CD4-positive, alpha-beta T cell treated with Interleukin-15 for 1 hour (primary cell): Measurements from ENCODE around the gene SIGLEC9.

Experiments
- DNase-seq: peaks from one replicate; pipeline ENCODE4 v3.0.0-alpha.2; 2020

The SIGLEC9 gene

DNA sequence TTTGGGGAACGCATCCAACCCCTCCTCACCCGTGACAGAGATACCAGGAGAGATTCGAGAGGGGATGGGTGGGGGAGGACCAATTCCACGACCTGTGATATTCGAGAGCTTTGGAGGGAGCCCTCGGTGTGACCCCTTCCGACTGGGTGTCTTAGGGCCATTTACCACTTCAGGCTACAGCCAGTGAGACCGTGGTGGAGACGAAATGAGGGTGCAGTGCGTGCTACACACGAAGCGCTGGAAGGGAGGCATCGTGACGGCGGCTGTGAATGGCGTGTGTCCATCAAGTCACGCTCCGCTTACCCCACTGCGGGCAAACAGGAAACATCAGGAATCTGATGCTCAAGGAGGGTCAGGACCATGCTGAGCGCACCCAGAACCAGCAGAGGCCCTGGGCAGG, 26.9 kb upstream of the SIGLEC9 start:
- no peak for DNase-seq

DNA sequence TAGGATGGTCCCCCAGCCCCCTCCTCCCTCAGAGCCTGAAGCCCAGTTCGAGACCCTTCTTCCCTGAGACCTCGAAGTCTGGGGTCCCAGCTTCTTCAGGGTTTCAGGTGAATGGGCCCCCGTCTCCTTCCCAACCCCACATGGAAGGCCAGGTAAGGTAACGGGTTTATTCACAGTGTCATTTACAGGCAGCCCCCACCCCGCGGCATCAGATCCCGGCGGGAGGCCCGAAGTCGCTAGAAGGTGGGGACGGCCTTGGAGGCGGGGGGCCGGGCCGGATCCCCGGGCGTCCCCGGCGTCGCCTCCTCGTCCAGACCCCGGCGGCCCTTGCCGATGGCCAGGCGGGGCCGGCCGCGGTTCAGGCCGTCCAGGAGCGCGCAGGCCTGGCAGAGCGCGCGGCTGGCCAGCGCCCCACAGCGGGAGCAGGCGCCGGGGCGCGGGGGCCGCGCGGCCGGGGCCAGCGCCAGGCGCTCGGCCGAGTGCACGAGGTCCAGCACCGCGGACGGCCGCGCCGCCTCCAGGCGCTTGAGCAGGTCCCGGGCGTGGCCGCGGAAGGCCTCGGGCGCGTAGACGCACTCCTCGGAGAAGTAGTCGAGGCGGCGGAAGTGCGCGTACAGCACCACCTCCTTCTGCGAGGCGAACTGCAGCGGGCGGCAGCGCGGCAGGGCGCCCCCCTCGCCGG, 26.2 kb upstream of the SIGLEC9 start:
- DNase-seq: peak; percentile 69

DNA sequence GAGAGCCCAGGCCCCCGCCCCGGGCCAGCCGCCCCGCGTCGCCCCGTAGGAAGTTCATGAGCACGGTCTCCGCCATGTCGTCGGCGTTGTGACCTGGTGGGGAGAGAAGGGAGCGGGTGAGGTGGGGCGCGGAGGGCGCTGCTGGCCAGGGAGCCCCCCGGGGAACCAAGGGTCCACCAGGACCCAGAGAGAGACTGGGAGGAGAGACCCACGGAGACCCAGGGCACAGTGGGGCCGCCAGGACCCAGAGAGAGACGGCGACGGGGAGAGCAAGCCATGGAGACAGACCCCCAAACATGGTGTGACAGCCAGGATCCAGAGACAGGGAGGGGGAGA, 25.7 kb upstream of the SIGLEC9 start:
- no peak for DNase-seq

DNA sequence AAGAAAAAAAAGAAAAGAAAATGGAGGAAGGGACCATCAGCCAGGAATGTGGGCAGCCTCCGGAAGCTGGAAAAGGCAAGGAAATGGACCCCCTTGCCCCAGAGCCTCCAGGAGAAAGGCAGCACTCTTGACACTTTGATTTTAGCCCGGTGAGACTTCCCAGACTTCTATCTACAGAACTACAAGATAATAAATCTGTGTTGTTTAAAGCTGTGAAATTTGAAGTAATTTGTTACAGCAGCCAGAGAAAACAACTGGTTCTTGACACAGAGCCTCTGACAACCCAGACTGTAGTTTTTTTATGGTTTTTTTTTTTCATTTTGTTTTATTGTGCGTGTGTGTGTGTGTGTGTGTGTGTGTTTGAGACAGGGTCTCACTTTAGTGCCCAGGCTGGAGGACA, 24.1 kb upstream of the SIGLEC9 start:
- no peak for DNase-seq

DNA sequence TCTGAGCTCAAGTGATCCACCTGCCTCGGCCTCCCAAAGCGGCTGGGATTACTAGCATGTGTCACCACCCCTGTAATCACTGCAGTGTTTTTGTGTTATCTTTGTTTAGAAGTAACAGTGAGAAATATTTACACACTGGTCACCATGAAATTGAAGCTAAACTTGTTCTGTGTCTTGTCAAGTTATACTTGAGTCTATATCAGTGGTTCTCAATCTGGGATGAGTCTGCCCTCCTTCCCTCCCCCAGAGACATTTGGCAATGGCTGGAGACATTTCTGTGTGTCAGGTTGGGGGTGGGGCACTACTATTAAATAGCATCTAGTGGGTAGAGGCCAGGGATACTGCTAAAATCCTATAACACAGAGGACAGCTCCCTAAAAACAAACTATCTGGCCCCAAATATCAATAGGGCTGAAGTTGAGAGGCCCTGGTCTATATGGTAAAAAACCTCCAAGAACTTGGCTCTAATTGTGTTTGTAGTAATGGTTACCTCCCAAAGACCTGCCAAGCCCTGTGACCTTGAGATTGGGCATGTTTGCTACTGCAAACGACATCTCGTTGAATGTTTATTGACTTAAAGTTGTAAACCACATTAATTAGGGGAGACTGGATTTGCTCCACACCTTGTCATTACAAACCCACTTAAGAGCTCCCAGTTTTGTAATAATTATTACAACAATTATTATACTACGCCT, 23.4 kb upstream of the SIGLEC9 start:
- no peak for DNase-seq

DNA sequence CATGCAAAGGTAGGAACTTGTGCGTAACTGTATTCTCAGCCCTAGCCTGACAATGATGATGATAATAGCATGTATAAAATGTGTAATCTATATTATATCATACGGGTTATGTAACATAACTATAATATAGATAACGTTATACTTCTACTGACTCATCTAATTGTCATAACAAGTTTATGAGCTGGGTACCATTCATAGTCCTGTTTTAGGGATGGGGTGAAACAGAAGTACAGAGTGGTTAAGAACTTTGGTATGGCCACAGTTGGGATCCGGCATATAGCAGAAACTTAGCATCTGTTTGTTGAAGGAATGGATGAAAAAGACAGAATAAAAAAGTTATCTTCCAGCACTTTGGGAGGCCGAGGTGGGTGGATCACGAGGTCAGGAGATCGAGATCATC, 21.7 kb upstream of the SIGLEC9 start:
- no peak for DNase-seq

DNA sequence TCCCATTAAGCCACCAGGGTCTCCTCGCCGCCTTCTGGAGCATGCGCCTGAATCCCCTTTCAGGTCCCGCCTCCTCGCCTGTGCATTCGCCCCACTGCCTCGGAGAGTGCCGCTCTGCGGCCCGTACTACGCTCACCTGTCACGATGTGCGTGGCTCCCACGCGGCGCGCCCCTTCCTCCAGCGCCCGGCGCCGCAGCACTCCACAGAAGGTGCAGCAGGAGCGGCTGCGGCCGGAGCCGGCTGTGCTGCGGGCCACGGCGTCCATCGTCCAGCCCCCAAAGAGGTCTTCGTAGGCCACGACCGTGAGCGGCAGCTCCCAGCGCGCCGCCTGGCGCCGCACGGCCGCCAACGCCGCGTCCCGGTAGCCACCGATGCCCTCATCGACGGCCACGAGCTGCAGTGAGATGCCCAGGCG, 20.8 kb upstream of the SIGLEC9 start:
- no peak for DNase-seq

DNA sequence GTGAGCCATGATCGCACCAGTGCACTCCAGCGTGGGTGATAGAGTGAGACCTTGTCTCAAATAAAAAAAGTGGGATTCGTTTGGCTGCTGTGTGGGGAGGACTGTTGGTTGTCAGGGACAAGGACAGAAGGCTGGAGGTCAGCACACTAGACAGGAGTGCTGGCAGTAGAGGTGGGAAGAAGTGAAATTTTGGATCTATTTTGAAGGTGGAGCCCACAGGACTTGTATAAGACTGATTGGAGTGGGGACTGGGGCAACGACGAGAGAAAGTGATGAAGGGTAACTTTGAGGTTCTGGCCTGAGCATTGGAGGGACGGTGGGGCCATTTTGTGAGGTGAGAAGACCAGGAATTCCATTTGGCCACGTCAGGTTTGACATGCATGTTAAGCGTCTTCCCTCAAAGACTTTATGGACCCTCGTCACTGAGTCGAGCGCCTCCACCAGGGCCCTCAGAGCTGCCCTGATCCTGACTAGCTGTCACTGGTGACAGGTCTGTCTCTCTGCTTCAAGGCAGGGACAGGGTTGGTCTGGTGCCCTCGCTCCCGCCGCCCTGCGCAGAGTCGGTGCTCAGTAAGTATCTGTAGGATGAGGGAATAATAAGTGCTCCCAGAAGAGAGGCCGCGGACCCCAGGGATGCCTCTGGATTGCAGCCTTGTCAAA, 17.2 kb upstream of the SIGLEC9 start:
- DNase-seq: no peak

DNA sequence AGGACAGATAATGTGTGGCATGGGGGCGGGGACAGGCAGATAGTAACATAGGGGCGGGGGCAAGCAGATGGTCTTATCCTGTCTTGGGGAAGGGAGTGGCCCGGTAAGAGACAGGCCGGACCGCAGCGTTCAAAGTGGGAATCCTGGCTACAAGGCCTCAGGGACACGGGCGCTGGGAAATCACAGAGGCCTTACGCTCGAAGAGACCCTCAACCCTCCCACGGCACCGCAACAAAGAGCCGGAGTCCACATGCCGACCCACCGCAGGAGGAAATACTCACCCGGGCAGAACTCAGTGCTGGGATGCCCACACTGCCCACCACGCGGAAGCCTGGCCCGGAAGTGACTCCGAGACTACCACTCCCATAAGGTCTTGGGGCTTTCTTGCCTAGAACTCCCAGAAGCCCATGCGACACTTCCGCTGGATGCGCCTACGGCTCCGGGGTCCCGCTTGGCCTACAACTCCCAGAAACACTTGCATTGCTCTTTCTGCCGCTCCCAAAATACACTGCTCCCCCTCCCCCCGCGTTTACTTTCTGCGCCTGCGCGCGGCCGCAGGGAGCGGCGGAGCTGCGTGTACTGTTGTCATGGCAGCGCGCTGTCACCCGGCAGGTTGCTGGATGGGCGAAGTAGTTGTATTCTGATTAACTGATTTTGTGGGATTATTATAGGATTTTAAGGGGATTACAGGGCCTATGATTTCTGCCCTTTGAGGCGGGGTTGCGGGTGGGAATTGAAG, 16.5 kb upstream of the SIGLEC9 start, which contains the start of gene CTU1:
CTU1 (minus strand) TSS at position 344 of the 739 bp plus-strand sequence. CDS start 3,840 bp downstream, outside the sequence.
- peak; percentile 99 for DNase-seq

DNA sequence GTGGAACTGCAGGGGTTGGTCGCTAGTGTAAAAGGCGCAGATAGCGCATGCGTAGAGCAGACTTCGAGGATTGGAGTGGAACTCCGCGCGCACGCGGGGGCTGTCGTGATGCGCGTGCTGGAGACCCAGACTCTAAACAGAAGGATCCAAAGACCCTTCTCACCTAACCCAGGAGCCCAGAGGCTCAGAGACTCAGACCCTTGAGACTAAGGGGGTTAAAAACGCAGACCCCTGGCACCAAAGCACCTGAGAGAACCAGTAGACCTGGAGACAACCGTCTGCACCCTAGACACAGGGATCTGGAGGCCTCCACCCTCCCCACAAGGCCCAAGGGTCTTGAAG, 15.9 kb upstream of the SIGLEC9 start:
- DNase-seq: no peak

DNA sequence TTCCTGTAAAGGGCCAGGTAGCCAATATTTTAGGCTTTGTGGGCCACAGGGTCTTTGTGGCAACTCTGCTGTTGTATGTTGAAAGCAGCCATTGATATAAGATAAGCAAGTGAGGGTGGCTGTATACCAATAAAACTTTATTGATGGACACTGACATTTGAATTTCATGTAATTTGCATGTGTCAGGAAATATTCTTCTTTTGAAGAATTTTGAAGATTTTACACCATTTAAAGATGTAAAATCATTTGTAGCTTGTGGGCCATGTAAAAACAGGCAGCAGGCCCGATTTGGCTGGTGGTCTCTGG, 14.1 kb upstream of the SIGLEC9 start:
- DNase-seq: no peak

DNA sequence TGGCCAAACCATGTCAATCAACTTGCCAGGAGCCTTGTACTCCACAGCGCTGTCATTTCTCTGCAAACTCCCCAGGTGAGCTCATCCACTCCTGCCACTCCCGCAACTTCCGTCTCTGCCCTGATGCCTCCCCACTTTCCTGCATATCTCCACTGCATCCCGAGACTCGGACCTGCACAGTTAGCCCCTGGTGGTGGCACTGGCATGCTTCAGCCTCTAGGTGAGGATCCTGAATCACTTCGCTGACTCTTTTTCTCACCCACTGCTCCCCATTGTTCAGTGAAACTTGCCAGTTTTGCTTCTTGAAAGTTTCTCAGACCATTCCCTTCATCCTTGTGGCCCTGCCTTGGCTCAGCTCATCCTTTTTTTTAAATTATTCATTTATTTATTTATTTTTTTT, 13.1 kb upstream of the SIGLEC9 start:
- DNase-seq: no peak

DNA sequence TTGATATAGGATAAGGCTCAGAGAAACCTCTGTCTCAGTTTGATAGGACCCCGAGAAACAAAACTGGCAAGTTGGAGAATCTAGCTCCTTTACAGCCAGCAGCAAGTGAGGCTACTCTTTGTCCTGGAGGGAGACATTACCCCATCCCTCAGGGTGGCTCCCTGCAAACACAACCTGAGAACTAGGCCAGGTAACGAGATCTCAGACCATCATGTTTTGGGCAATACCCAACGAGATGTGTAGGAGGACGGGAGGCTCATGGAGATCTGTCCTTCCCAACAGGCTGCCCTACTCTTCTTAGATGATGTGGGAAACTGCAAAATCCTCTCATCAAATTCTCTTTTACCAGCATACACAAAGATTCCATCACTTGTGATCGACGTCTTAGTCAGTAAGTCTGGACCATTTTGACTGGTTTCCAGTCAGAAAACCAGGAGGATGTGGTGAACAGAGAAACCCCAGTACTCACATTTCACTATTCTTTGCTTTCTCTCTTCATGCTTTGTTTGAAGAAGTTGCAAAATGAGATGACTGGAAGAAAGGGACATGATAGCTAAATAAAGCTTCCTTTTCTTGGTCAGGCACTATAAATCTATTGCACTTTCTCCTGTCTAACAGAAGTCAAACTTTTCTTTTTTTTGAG, 10.5 kb upstream of the SIGLEC9 start:
- no peak for DNase-seq

DNA sequence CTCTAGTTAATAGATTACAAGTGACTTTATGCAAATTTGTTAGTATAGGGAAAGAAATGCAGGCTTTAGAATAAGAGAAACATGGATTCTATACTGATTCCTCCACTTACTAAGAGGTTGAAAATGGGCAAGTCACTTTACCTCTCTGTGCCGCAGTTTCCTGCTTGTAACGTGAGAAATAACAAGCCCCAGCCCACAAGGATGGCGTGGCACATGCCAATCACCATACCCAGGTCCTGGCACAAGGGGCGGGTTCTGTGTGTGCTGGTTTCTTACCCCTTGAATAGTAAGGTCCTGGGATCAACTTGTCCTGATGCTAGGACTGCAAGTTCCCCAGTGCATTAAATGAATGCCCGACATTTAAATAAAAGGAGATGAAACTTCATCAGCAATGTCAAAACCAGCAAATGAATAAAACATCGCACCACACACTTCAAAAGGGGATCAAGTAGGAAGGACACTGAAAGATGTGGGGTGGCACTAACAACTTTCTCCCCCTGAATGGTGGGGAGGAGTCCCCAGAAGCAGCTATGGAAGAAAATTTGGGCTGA, 7.9 kb upstream of the SIGLEC9 start:
- DNase-seq: no peak

DNA sequence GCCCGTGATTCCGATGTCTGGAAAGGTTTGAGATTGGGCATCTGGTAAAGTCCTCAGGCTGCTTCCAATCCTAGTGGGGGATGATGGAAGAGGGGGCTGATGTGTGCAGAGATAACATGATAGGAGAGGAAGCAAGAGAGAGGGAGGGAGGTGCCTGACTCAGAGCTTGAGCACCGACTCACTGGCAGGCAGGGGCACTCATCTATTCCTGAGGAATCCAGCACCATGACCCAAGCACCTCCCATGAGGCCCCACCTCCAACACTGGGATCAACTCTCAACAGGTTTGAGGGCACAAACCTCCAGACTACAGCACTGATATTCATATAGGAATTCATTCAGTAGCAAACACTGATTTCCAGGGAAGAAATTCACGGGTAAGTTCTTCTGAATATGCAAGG, 5.6 kb upstream of the SIGLEC9 start:
- no peak for DNase-seq

DNA sequence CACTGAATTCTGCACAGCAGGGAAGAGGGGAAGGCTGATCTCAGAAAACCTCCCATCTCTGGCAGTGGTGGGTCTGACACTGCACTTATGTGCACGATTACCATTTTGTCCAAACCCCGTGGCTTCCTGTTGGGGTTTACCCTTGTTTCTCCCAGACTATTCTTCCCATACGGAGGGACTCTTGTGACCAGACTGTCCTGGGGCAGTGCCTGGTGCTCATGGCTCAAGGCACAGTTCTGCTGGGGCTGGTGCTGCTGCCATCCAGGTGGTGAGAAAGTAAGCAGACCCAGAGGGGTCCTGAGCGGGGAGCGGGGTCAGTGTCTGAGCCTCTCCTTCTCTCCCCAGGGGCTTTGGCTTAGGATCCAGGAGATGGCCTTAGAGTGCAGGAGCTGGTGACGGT, 5.1 kb upstream of the SIGLEC9 start:
- no peak for DNase-seq

DNA sequence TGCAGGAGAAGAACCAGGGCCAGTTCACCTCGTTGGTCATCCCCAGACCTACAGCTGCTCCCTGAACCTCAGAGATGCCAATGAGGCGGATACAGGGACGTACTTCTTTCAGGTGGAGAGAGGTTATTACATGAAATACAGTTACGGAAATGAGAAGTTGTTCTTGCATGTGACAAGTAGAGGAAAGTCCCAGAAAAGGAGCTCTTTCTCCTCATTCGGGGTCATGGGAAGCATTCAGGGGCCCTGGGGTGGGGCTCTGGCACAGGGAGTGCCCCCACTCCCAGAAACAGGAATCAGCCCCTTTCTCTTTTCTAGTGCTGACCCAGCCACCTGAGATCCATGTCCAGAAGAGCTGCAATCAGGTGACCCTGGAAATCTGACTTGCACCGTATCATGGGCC, 4.5 kb upstream of the SIGLEC9 start:
- DNase-seq: no peak

DNA sequence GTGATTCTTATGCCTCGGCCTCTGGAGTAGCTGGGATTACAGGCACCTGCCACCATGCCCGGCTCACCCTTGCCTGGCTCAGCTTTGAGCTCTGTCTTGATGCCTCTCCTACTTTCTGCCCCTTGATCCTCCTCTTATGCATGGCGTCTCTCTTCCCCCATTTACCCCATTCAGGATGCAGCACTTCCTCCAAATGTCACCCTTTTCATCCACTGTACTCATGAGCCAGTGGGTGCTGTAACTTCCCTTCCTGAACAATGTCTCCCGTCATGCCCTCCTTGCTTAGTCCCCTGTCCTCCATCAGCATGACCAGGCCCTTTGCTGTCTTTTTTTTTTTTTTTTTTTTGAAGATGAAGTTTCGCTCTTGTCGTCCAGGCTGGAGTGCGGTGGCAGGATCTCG, 3.4 kb upstream of the SIGLEC9 start:
- peak; percentile 40 for DNase-seq

DNA sequence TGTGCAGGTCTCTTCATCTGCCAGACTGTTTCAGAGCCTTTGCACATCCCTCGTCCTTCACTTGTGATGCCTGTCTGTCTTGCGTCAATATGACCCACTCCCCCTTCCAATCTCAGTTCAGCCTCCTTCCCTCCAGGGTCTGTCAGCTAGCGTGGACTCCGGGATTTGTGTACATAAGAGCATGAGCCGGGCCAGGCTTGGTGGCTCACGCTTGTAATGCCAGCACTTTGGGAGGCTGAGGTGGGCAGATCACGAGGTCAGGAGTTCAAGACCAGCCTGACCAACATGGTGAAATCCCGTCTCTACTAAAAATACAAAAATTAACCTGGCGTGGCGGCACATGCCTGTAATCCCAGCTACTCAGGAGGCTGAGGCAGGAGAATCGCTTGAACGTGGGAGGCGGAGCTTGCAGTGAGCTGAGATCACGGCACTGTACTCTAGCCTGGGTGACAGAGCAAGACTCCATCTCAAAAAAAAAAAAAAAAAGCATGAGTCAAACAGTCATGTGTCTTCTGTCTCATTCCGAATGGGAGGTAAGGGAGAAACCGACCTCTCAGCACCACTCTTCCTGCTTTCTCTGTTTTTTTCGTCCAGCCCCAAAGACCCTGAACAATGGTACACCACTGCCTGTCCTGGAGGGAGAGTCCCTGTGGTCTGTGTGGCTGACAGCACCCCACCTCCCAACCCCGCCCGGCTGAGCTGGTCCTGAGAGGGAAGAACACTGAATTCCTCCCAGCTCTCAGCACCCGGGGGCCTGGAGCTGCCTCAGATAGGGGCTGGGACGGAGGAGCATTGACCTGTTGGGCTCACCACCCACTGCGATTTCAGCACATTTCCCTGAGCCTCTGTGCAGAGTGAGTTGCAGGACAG, 2.4 kb upstream of the SIGLEC9 start:
- DNase-seq: peak; percentile 53

DNA sequence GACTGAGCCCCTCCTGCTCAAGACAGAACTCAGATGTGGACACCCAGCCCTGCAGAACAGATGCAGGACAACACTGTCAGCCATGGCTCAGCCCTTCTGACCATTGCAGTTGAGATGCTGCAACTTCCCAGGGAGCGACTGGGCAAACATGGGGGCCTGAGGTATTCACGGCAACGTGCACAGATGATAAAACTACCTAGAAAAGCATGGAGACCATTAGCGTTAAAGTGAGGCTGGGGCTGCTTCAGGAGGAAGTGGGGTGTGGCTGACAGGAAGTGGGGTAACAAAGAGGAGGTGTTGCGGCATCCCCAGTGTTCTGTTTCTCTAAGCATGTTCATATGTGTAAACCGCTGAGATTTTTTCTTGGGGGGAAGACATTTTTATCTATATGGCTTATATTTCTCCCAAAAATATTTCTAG, 1.3 kb upstream of the SIGLEC9 start:
- peak; percentile 68 for DNase-seq

DNA sequence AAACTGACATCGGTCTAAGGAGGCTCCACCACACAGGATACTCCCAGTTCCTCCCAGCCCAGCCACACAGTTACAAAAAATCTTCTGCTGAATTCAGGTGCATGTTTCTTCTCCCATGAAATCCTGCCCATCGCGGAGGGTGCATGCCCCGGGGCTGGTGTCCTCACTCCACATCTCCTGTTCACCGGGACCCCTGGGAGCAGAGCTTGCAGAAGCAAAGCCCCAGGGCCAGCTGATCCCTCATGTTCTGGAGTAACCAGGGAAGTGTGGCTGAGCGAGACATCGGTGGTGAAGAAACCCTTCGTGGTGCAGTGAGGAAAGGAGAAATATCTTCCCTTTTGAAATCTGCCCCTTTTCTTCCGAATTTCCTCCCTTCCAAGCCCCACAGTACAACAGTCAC, 904 bp upstream of the SIGLEC9 start:
- DNase-seq: no peak

DNA sequence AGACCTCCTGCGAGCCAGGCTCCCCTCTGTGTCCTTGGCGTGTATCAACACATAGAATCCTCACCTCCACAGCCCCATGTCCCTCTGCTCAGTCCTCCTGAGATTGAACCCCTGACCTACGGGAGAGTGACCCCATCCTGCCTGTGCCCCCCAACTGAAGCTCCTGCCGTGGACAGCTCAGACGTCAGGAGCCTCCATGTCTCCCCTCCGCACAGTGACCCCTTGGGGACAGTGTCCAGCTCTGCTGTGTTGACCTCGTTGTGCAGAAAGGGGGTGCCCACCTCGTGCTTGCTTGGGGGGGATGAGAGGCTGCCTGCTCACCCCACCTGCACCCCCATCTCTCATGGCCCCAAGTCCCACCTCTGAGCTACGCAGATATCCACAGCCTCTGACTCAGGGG, 490 bp upstream of the SIGLEC9 start:
- no peak for DNase-seq
